ENCODE measurements around the gene ARHGEF4. TPM values are rescaled to one million over a fixed set of nuclear protein-coding genes. Genes with fewer than 3 reads are reported as not detected.

The ARHGEF4 gene
- total RNA-seq, 1 experiment from 2014 or later: 12.6 TPM

DNA sequence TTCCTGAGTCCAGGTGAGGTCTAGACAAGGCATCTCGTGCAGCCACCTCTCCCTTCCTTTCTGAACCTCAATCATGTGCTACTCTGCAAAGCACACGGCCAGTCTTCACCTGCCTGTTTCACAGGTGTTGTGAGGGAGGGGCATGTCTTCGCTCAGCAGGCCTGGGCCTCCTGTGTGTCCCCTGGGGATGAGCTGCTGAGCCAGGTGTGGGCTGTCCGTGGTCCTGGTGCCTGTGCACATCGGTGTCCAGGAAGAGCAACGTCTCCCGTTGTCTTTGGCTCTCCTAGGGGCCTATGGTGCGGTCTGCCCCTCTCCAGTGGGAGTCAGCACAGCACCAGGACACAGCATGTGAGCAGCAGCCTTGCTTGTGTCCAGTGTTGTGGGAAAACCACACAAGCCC, 16.7 kb downstream of the ARHGEF4 start:
- no CpG with 5 or more reads among the region's 8 CpGs for WGBS (ENCODE audit: extremely low coverage, insufficient read length, low lambda C conversion rate)

More for the DNA sequence above, 16.7 kb downstream of the ARHGEF4 start:
- Histone ChIP-seq H3K79me1 (ENCODE audit: insufficient read depth, low read depth, low read length, poor library complexity, severe bottlenecking) (no peaks in the 10 kb centered on the region), H3K9me3 (ENCODE audit: control insufficient read depth, low read depth, low read length) (no peaks in the 10 kb centered on the region), H3K23ac (ENCODE audit: insufficient read length, low read depth, low read length) (no peak overlapping the region), H2BK120ac (ENCODE audit: low read depth, low read length, poor library complexity, severe bottlenecking) (no peak overlapping the region), H3K18ac (ENCODE audit: insufficient read length, low read depth, low read length) (no peak overlapping the region), H3T11ph (ENCODE audit: low read length) (no peak overlapping the region), H4K91ac (ENCODE audit: insufficient read length, low read depth, low read length) (no peak overlapping the region), H2AFZ (ENCODE audit: low read length) (no peak overlapping the region), H2BK20ac (ENCODE audit: low read depth, low read length, poor library complexity, severe bottlenecking) (no peak overlapping the region), H2BK5ac (ENCODE audit: insufficient read length, low read length) (no peak overlapping the region), H4K20me1 (ENCODE audit: control insufficient read depth, insufficient read depth, insufficient read length) (no peaks in the 10 kb centered on the region), H3K27ac (ENCODE audit: insufficient read length, low read depth, low read length) (no peak overlapping the region), H2BK12ac (ENCODE audit: insufficient read length, low read depth, low read length) (no peak overlapping the region), H3K27me3 (ENCODE audit: insufficient read depth, low read length) (no peaks in the 10 kb centered on the region), H3K14ac (ENCODE audit: insufficient read depth, low read length) (no peak overlapping the region; the same call in 1 of the 2 replicates), H3K4ac (ENCODE audit: low read depth, low read length) (no peak overlapping the region), H3K56ac (ENCODE audit: insufficient read length, low read depth, low read length) (no peak overlapping the region), H2BK15ac (ENCODE audit: low read depth, low read length) (no peak overlapping the region), H2AK5ac (ENCODE audit: insufficient read length, low read length) (no peak overlapping the region), H3K9ac (ENCODE audit: extremely low read depth, insufficient read length, low read length) (no peak overlapping the region), H3K4me2 (ENCODE audit: insufficient read depth, insufficient read length, low read length) (no peak overlapping the region), H3K4me1 (ENCODE audit: insufficient read depth, low read length) (no peaks in the 10 kb centered on the region), H3K79me2 (ENCODE audit: insufficient read depth, low read length) (no peaks in the 10 kb centered on the region), H4K5ac (ENCODE audit: insufficient read length, low read depth, low read length) (no peak overlapping the region), H4K8ac (replicated peaks; ENCODE audit: insufficient read length, low read depth, low read length) (no peak overlapping the region), H3K23me2 (ENCODE audit: insufficient read length, low read depth, low read length, poor library complexity, severe bottlenecking) (no peaks in the 10 kb centered on the region)
- no peaks in the 10 kb centered on the region for H3K9me3 Mint-ChIP-seq
- no peak for DNase-seq
- H3K27me3 Mint-ChIP-seq (ENCODE audit: low read depth): no peaks in the 10 kb centered on the region
- no peak overlapping the region for H3K27ac Mint-ChIP-seq
- no peak for TF ChIP-seq CTCF (conservative IDR thresholded peaks at IDR 0.05)
- no peak overlapping the region for H3K4me3 Mint-ChIP-seq
- H3K36me3 Mint-ChIP-seq (ENCODE audit: insufficient read depth in 1 of 3, low read depth in 3 of 3): no peaks in the 10 kb centered on the region
- H3K4me1 Mint-ChIP-seq: peaks cover 0 to 3% of the 10 kb centered on the region in 2 experiments; a peak in 1 of 4 replicates
